ENCODE results near the gene PRCP. TPM values are rescaled to one million over a fixed set of nuclear protein-coding genes. Genes with fewer than 3 reads are reported as not detected.

Gene PRCP
- total RNA-seq, 1 experiment from 2014 or later = 53.9 TPM

- no peak for TF ChIP-seq ZNF532 (CRISPR knock-in tag; IDR thresholded peaks at IDR 0.05; ENCODE audit: borderline replicate concordance)
- no peak for TF ChIP-seq NFE2L1 (CRISPR knock-in tag; IDR thresholded peaks at IDR 0.05)
- TF ChIP-seq USF2 (CRISPR knock-in tag; IDR thresholded peaks at IDR 0.05) = peak; percentile 56; the same call in 1 of the 2 replicates
- TF ChIP-seq NR3C1 (CRISPR knock-in tag; conservative IDR thresholded peaks at IDR 0.05; ENCODE audit: low read depth) = no peak
- no peak for TF ChIP-seq ERG (CRISPR knock-in tag; IDR thresholded peaks at IDR 0.05)
- peak; percentile 42; the same call in 1 of the 2 replicates for TF ChIP-seq USF1 (CRISPR knock-in tag; IDR thresholded peaks at IDR 0.05)
- TF ChIP-seq NFATC4 (CRISPR knock-in tag; IDR thresholded peaks at IDR 0.05) = no peak
- TF ChIP-seq GABPB1 (CRISPR knock-in tag; IDR thresholded peaks at IDR 0.05) = no peak
- TF ChIP-seq OVOL2 (CRISPR knock-in tag; IDR thresholded peaks at IDR 0.05; ENCODE audit: borderline replicate concordance) = no peak
These were observed 36.0 kb downstream of the PRCP start (continued) for GRCh38 chr11:82864268-82864667.

GRCh38 chr11:82863209-82863608 is 37.0 kb downstream of the PRCP start:
- Mint-ChIP-seq H3K4me1 (peaks cover 11% of the 10 kb centered on the region), H3K27ac (no peak overlapping the region), H3K9me3 (no peaks in the 10 kb centered on the region), H3K36me3 (no peaks in the 10 kb centered on the region), H3K27me3 (ENCODE audit: low read depth) (no peaks in the 10 kb centered on the region), H3K4me3 (no peak overlapping the region)
- DNase-seq (ENCODE audit: low spot score) (no peak), ATAC-seq (no peak)
- CTCF ChIA-PET = interaction anchor here (0.6 to 1.5 kb wide), 2 partner anchors 137 to 145 kb away, joined by 3 to 5 read pairs; no protein-coding TSS in a partner anchor
- POLR2A ChIA-PET = interaction anchor here (0.7 kb wide), 1 partner anchor 129 kb away, joined by 3 read pairs; the partner anchor contains the start of gene FAM181B
- TF ChIP-seq MAX (CRISPR knock-in tag; IDR thresholded peaks at IDR 0.05) = no peak
- no peak for TF ChIP-seq ZNF423 (CRISPR knock-in tag; IDR thresholded peaks at IDR 0.05)
- no peak for TF ChIP-seq GRHL2 (CRISPR knock-in tag; IDR thresholded peaks at IDR 0.05; ENCODE audit: insufficient replicate concordance, severe bottlenecking)
- TF ChIP-seq CBFB (CRISPR knock-in tag; IDR thresholded peaks at IDR 0.05; ENCODE audit: low read depth) = no peak
- TF ChIP-seq IRF1 (CRISPR knock-in tag; IDR thresholded peaks at IDR 0.05) = no peak
- TF ChIP-seq ZNF512 (CRISPR knock-in tag; IDR thresholded peaks at IDR 0.05; ENCODE audit: borderline replicate concordance) = no peak
- TF ChIP-seq TP53 (CRISPR knock-in tag; IDR thresholded peaks at IDR 0.05) = no peak
- TF ChIP-seq AR (CRISPR knock-in tag; IDR thresholded peaks at IDR 0.05) = no peak
- no peak for TF ChIP-seq MXD4 (CRISPR knock-in tag; IDR thresholded peaks at IDR 0.05; ENCODE audit: borderline replicate concordance)
- no peak for TF ChIP-seq ZNF396 (CRISPR knock-in tag; IDR thresholded peaks at IDR 0.05; ENCODE audit: borderline replicate concordance)
- no peak for TF ChIP-seq JUN (CRISPR knock-in tag; IDR thresholded peaks at IDR 0.05)
- no peak for TF ChIP-seq E2F5 (CRISPR knock-in tag; IDR thresholded peaks at IDR 0.05)
- TF ChIP-seq JAZF1 (CRISPR knock-in tag; IDR thresholded peaks at IDR 0.05) = no peak
